DND-41 (cell line): ENCODE data around the gene OR2M5.

Source experiments
- ATAC-seq: fragments of 200-7000 bp; cut with Tn5 transposase; 3 replicates; pipeline ENCODE4 v1.9.1; 2021; ENCODE audit warnings: low read depth; ENCODE audit not compliant: insufficient read depth
- DNase-seq: peaks from one replicate; pipeline ENCODE4 v3.0.0-alpha.2; 2020
- H2AFZ ChIP-seq: 2 replicates; pipeline ENCODE4 v1.6.0; 2012; ENCODE audit warnings: low read depth, low read length
- H3K27ac ChIP-seq: 2 replicates; pipeline ENCODE4 v1.5.1; 2012; ENCODE audit warnings: low read length, inconsistent platforms
- H3K27me3 ChIP-seq: fragments of 200-600 bp; sonication (generic); 2 replicates; pipeline ENCODE4 v1.6.0; 2012; ENCODE audit warnings: low read length, mild to moderate bottlenecking, inconsistent platforms; ENCODE audit not compliant: insufficient read depth, poor library complexity
- H3K36me3 ChIP-seq: 2 replicates; pipeline ENCODE4 v1.5.1; 2012; ENCODE audit warnings: low read length, inconsistent platforms; ENCODE audit not compliant: insufficient read depth
- H3K4me1 ChIP-seq: 2 replicates; pipeline ENCODE4 v1.5.1; 2012; ENCODE audit warnings: mild to moderate bottlenecking, low read length; ENCODE audit not compliant: insufficient read depth
- H3K4me2 ChIP-seq: 2 replicates; pipeline ENCODE4 v1.6.0; 2012; ENCODE audit warnings: mild to moderate bottlenecking, moderate library complexity, low read length, inconsistent platforms; ENCODE audit not compliant: insufficient read depth
- H3K4me3 ChIP-seq, 2 experiments: fragments of 200-600 bp in 1 of 2; shearing (Covaris generic) in 1 of 2; 2 replicates each; pipeline ENCODE4 v1.5.1; 2012 to 2016; ENCODE audit warnings: inconsistent platforms in 2 of 2, low read length in 2 of 2, mild to moderate bottlenecking in 2 of 2, low read depth in 1 of 2, moderate library complexity in 1 of 2
- H3K79me2 ChIP-seq: 2 replicates; pipeline ENCODE4 v1.6.0; 2012; ENCODE audit warnings: low read length, inconsistent platforms; ENCODE audit not compliant: insufficient read depth
- H3K9ac ChIP-seq: 2 replicates; pipeline ENCODE4 v1.6.0; 2012; ENCODE audit warnings: low read depth, mild to moderate bottlenecking, inconsistent platforms, low read length, moderate library complexity
- H3K9me3 ChIP-seq: 2 replicates; pipeline ENCODE4 v1.5.1; 2012; ENCODE audit warnings: low read length, moderate library complexity, mild to moderate bottlenecking, inconsistent platforms; ENCODE audit not compliant: insufficient read depth, severe bottlenecking
- H4K20me1 ChIP-seq: 2 replicates; pipeline ENCODE4 v1.6.0; 2012; ENCODE audit warnings: low read length; ENCODE audit not compliant: insufficient read depth
- EZH2 ChIP-seq: IDR thresholded peaks from 3 replicates; pipeline ENCODE4 v1.6.1; 2012; ENCODE audit warnings: borderline replicate concordance, low read depth, mild to moderate bottlenecking, moderate library complexity, low read length, inconsistent platforms; ENCODE audit not compliant: severe bottlenecking
- TF ChIP-seq, protein P1 (sequence below): IDR thresholded peaks from 2 replicates; pipeline ENCODE4 v1.5.1; 2012; ENCODE audit warnings: borderline replicate concordance, low read length, moderate library complexity, mild to moderate bottlenecking; ENCODE audit not compliant: poor library complexity, severe bottlenecking; ENCODE audit errors: extremely low read depth

OR2M5 gene

DNA sequence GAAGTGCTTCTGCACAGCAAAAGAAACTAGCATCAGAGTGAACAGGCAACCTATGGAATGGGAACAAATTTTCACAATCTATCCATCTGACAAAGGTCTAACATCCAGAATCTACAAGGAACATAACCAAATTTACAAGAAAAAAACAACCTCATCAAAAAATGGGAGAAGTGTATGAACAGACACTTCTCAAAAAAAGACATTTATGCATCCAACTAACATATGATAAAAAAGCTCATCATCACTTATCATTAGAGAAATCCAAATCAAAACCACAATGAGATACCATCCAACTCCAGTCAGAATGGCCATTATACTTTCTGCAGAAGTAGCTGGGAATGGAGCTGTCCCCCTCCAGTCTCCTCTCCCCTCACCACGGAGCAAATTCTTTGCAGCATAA lies 49.2 kb downstream of the OR2M5 start:
- Histone ChIP-seq H3K9me3 (no peaks in the 10 kb centered on the region), H3K36me3 (no peaks in the 10 kb centered on the region), H3K4me3 (no peak overlapping the region), H4K20me1 (no peaks in the 10 kb centered on the region), H3K4me1 (no peaks in the 10 kb centered on the region), H3K9ac (no peak overlapping the region), H3K27ac (no peak overlapping the region), H3K27me3 (no peaks in the 10 kb centered on the region), H2AFZ (no peak overlapping the region), H3K4me2 (no peak overlapping the region), H3K79me2 (no peaks in the 10 kb centered on the region)
- ATAC-seq (no peak), DNase-seq (no peak)
- TF ChIP-seq EZH2 = no peak
- TF ChIP-seq, protein P1, sequence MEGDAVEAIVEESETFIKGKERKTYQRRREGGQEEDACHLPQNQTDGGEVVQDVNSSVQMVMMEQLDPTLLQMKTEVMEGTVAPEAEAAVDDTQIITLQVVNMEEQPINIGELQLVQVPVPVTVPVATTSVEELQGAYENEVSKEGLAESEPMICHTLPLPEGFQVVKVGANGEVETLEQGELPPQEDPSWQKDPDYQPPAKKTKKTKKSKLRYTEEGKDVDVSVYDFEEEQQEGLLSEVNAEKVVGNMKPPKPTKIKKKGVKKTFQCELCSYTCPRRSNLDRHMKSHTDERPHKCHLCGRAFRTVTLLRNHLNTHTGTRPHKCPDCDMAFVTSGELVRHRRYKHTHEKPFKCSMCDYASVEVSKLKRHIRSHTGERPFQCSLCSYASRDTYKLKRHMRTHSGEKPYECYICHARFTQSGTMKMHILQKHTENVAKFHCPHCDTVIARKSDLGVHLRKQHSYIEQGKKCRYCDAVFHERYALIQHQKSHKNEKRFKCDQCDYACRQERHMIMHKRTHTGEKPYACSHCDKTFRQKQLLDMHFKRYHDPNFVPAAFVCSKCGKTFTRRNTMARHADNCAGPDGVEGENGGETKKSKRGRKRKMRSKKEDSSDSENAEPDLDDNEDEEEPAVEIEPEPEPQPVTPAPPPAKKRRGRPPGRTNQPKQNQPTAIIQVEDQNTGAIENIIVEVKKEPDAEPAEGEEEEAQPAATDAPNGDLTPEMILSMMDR = no peak
